Measurements from ENCODE around the gene NCK2. TPM values are rescaled to one million over a fixed set of nuclear protein-coding genes. Genes with fewer than 3 reads are reported as not detected.
A peak's percentile ranks its signal among the peaks of the same experiment; 100 is the strongest.

The NCK2 gene
- total RNA-seq, 1 experiment from 2014 or later = 75.4 TPM

- H3K27ac Mint-ChIP-seq = peak overlapping the region; percentile 38; the same call in 1 of the 2 replicates
- no peak for TF ChIP-seq ZNF423 (CRISPR knock-in tag; IDR thresholded peaks at IDR 0.05)
- no peak for TF ChIP-seq ETV6 (CRISPR knock-in tag; IDR thresholded peaks at IDR 0.05)
- no peak for TF ChIP-seq ZNF138 (CRISPR knock-in tag; conservative IDR thresholded peaks at IDR 0.05)
- TF ChIP-seq ZNF219 (CRISPR knock-in tag; IDR thresholded peaks at IDR 0.05; ENCODE audit: borderline replicate concordance) = no peak
- no peak for TF ChIP-seq ZNF263 (CRISPR knock-in tag; IDR thresholded peaks at IDR 0.05; ENCODE audit: low read depth)
- no peak for TF ChIP-seq JAZF1 (CRISPR knock-in tag; IDR thresholded peaks at IDR 0.05)
- no peak for TF ChIP-seq TP53 (CRISPR knock-in tag; IDR thresholded peaks at IDR 0.05)
- TF ChIP-seq CDX4 (CRISPR knock-in tag; IDR thresholded peaks at IDR 0.05; ENCODE audit: borderline replicate concordance) = no peak
- no peak for TF ChIP-seq SP1 (CRISPR knock-in tag; conservative IDR thresholded peaks at IDR 0.05)
- TF ChIP-seq MLX (CRISPR knock-in tag; IDR thresholded peaks at IDR 0.05) = no peak
- no peak for TF ChIP-seq ZBTB21 (CRISPR knock-in tag; IDR thresholded peaks at IDR 0.05; ENCODE audit: borderline replicate concordance)
- TF ChIP-seq IRF1 (CRISPR knock-in tag; IDR thresholded peaks at IDR 0.05) = no peak
- TF ChIP-seq ZMAT4 (CRISPR knock-in tag; IDR thresholded peaks at IDR 0.05) = no peak
- TF ChIP-seq ESRRA (CRISPR knock-in tag; IDR thresholded peaks at IDR 0.05; ENCODE audit: borderline replicate concordance) = no peak
- no peak for TF ChIP-seq SOX15 (CRISPR knock-in tag; IDR thresholded peaks at IDR 0.05)
- DNase-seq (ENCODE audit: low spot score) (no peak), ATAC-seq (no peak; the same call in 1 of the 2 replicates)
- H3K9me3 Mint-ChIP-seq = no peaks in the 10 kb centered on the region
- ChIA-PET CTCF (no interaction called here), POLR2A (no interaction called here)
- H3K4me1 Mint-ChIP-seq = peaks cover 64% of the 10 kb centered on the region
- no peaks in the 10 kb centered on the region for H3K27me3 Mint-ChIP-seq (ENCODE audit: low read depth)
- peaks cover 15% of the 10 kb centered on the region for H3K36me3 Mint-ChIP-seq
- H3K4me3 Mint-ChIP-seq = peak overlapping the region; percentile 22
Measured at GRCh38 chr2:105853354-105854088, 108.8 kb downstream of the NCK2 start.

GRCh38 chr2:105854972-105855371 lies 110.3 kb downstream of the NCK2 start:
- H3K4me1 Mint-ChIP-seq = peaks cover 53% of the 10 kb centered on the region
- 0 out of 2 replicates have a peak overlapping the region, but pooled peaks have one; percentile 9 for H3K27ac Mint-ChIP-seq
- TF ChIP-seq ZNF396 (CRISPR knock-in tag; IDR thresholded peaks at IDR 0.05; ENCODE audit: borderline replicate concordance) = no peak
- no peak for TF ChIP-seq ZNF532 (CRISPR knock-in tag; IDR thresholded peaks at IDR 0.05; ENCODE audit: borderline replicate concordance)
- TF ChIP-seq NFYB (CRISPR knock-in tag; conservative IDR thresholded peaks at IDR 0.05; ENCODE audit: low read depth) = no peak
- TF ChIP-seq STAT6 (CRISPR knock-in tag; conservative IDR thresholded peaks at IDR 0.05; ENCODE audit: low read depth) = no peak
- no peak for TF ChIP-seq ELF4 (CRISPR knock-in tag; IDR thresholded peaks at IDR 0.05; ENCODE audit: low read depth)
- TF ChIP-seq IRF2 (CRISPR knock-in tag; IDR thresholded peaks at IDR 0.05; ENCODE audit: borderline replicate concordance, low read depth) = no peak
- ChIA-PET CTCF (interaction anchor here (0.5 kb wide), 1 partner anchor 10 kb away, joined by 3 read pairs; no protein-coding TSS in a partner anchor), POLR2A (no interaction called here)
- H3K36me3 Mint-ChIP-seq = peaks cover 15% of the 10 kb centered on the region
- no peak for DNase-seq (ENCODE audit: low spot score)
- H3K4me3 Mint-ChIP-seq = no peak overlapping the region
- no peaks in the 10 kb centered on the region for H3K9me3 Mint-ChIP-seq
- no peaks in the 10 kb centered on the region for H3K27me3 Mint-ChIP-seq (ENCODE audit: low read depth)
- ATAC-seq = no peak

Measured in WTC11 (cell line).